ENCODE measurements around the gene INSM1. TPM values are rescaled to one million over a fixed set of nuclear protein-coding genes. Genes with fewer than 3 reads are reported as not detected.

The INSM1 gene
- total RNA-seq, 1 donor from 2014 or later = not detected

GRCh38 chr20:20334489-20334888, 33.4 kb upstream of the INSM1 start:
- Histone ChIP-seq H3K27me3 (no peaks in the 10 kb centered on the region), H3K36me3 (no peaks in the 10 kb centered on the region), H3K9me3 (no peaks in the 10 kb centered on the region), H3K4me3 (no peak overlapping the region), H3K4me1 (no peaks in the 10 kb centered on the region), H3K27ac (no peak overlapping the region)
- no peak for TF ChIP-seq CTCF (IDR thresholded peaks at IDR 0.05)
- no peak for DNase-seq
- ATAC-seq = no peak
- intact Hi-C loops (cut with DNase I) = no loop called here

DNA sequence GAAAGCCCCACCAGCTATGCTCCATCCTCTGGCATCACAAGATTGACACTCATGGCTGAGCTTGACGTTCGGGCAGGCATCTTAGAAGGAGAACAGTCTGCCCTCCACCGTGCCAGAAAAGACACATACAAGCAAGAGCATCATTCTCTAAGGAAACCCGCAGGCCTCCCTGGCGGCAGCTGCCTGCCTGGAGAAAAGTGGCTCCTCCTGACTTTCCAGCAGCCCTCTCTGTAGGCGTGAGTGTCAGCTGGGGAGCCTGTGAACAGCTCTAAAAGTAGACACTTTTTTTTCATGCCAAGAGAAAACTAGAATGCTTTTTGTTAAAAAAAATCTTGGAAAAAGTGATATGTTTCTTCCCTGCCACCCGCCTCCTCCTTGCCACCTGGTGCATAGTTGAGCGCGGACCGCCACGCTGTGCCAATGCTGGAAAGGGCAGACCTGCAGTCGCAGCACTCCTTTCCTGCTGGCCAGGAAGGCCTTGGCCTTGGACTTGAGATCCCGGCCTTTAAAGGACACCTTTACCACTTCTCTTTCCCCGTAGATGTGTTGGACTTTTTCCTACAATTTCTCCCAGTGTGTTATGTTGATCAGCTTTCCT, 29.7 kb upstream of the INSM1 start:
- no peak for ATAC-seq
- Histone ChIP-seq H3K4me3 (no peak overlapping the region), H3K27ac (no peak overlapping the region), H3K36me3 (no peaks in the 10 kb centered on the region), H3K27me3 (no peaks in the 10 kb centered on the region), H3K4me1 (no peaks in the 10 kb centered on the region), H3K9me3 (no peaks in the 10 kb centered on the region)
- TF ChIP-seq CTCF (IDR thresholded peaks at IDR 0.05) = no peak
- no peak for DNase-seq
- intact Hi-C loops (cut with DNase I) = no loop called here

GRCh38 chr20:20340443-20340842, 27.5 kb upstream of the INSM1 start:
- Histone ChIP-seq H3K4me1 (no peaks in the 10 kb centered on the region), H3K9me3 (no peaks in the 10 kb centered on the region), H3K27ac (no peak overlapping the region), H3K27me3 (no peaks in the 10 kb centered on the region), H3K4me3 (no peak overlapping the region), H3K36me3 (no peaks in the 10 kb centered on the region)
- DNase-seq (no peak), ATAC-seq (no peak)
- intact Hi-C loops (cut with DNase I) = no loop called here
- no peak for TF ChIP-seq CTCF (IDR thresholded peaks at IDR 0.05)

DNA sequence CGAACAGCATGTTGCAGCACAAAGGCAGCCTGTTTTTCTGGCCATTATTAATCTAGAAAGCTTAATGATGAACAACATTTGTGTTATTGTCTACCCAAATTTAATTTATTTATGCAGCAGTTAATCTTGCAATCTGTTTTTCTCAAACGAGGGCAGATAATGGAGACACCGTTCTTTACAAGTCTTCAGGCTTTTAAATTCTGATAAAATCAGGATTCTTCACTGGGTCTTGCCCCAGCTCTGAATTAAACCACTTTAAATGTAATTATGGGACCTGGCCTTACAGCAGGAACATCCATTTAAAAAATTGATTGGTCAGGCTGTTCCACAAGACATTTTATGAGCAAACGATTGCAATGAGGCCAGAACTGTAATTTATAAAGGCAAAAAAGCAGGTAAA, 26.5 kb upstream of the INSM1 start:
- intact Hi-C loops (cut with DNase I) = no loop called here

DNA sequence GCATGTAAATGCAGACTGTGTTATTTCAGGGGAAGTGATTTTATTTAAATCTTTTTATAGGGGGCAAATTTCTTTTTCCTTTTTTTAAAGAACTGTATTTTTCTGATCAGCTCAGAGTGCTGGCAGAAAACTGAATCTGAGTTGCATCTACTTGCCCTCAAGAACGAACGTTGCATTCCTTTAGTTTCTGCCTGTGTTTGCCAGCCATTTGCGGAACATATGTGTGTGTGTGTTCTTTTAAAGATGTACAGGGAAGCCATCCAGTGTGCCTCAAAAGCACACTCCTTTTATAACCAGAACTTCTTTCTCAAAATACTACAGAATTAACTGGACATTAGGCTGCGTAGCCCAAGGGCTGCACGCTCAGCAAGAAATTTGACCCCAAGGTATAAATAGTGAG, 25.8 kb upstream of the INSM1 start:
- DNase-seq (no peak), ATAC-seq (no peak)
- intact Hi-C loops (cut with DNase I) = no loop called here
- H3K27me3 ChIP-seq = no peaks in the 10 kb centered on the region
- no peak overlapping the region for H3K27ac ChIP-seq
- H3K4me1 ChIP-seq = no peaks in the 10 kb centered on the region
- H3K36me3 ChIP-seq = no peaks in the 10 kb centered on the region
- H3K9me3 ChIP-seq = no peaks in the 10 kb centered on the region
- H3K4me3 ChIP-seq = no peak overlapping the region
- TF ChIP-seq CTCF (IDR thresholded peaks at IDR 0.05) = no peak

More for the DNA sequence above, 26.5 kb upstream of the INSM1 start:
- Histone ChIP-seq H3K36me3 (no peaks in the 10 kb centered on the region), H3K4me3 (no peak overlapping the region), H3K9me3 (no peaks in the 10 kb centered on the region), H3K4me1 (no peaks in the 10 kb centered on the region), H3K27ac (no peak overlapping the region), H3K27me3 (no peaks in the 10 kb centered on the region)
- DNase-seq (no peak), ATAC-seq (no peak)
- no peak for TF ChIP-seq CTCF (IDR thresholded peaks at IDR 0.05)

- no peak for ATAC-seq
- Histone ChIP-seq H3K27ac (no peak overlapping the region), H3K4me3 (no peak overlapping the region), H3K27me3 (no peaks in the 10 kb centered on the region), H3K4me1 (no peaks in the 10 kb centered on the region), H3K36me3 (no peaks in the 10 kb centered on the region), H3K9me3 (peaks cover 9% of the 10 kb centered on the region)
- DNase-seq = no peak
- intact Hi-C loops (cut with DNase I) = no loop called here
- TF ChIP-seq CTCF (IDR thresholded peaks at IDR 0.05) = no peak
These were observed 24.0 kb upstream of the INSM1 start for GRCh38 chr20:20343932-20344331.
